ENCODE measurements around the gene ADCY1.

DNA sequence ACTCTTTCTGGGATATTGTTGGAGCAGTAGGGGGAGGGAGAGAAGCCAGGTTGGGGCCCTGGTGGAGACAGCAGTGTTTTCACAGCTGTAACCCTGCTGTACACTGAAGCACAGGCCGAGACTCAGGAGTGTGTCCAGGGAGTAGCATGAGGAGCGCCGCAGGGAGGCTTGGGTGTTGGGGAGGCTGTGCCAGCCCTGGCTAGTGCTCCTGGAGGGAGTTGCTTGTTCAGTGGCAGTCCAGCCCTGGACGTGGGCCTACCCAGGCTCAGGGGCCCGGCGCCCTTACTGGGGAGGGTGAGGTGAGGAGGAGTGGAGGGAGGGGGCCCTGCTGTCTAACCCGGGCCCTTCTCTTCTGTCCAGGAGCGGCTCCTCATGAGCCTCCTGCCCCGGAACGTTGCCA, 35.9 kb downstream of the ADCY1 start:
- TF ChIP-seq, protein P1, sequence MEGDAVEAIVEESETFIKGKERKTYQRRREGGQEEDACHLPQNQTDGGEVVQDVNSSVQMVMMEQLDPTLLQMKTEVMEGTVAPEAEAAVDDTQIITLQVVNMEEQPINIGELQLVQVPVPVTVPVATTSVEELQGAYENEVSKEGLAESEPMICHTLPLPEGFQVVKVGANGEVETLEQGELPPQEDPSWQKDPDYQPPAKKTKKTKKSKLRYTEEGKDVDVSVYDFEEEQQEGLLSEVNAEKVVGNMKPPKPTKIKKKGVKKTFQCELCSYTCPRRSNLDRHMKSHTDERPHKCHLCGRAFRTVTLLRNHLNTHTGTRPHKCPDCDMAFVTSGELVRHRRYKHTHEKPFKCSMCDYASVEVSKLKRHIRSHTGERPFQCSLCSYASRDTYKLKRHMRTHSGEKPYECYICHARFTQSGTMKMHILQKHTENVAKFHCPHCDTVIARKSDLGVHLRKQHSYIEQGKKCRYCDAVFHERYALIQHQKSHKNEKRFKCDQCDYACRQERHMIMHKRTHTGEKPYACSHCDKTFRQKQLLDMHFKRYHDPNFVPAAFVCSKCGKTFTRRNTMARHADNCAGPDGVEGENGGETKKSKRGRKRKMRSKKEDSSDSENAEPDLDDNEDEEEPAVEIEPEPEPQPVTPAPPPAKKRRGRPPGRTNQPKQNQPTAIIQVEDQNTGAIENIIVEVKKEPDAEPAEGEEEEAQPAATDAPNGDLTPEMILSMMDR (IDR thresholded peaks at IDR 0.05; ENCODE audit: low read depth, low read length), result no peak
- TF ChIP-seq EZH2phosphoT487 (IDR thresholded peaks at IDR 0.05; ENCODE audit: low read depth), result no peak

Data from OCI-LY3 (cell line).